Fibroblast of skin of scalp (primary cell): ENCODE measurements around the gene FNDC3B.
"Not testable (repeated sequence)": the region's sequence is repeated elsewhere in the genome, so short reads cannot be mapped to it uniquely, and the experiment has no call there.

Experiments used
- DNase-seq: peaks from one replicate; pipeline ENCODE4 v3.0.0-alpha.2; 2013

FNDC3B gene

DNA sequence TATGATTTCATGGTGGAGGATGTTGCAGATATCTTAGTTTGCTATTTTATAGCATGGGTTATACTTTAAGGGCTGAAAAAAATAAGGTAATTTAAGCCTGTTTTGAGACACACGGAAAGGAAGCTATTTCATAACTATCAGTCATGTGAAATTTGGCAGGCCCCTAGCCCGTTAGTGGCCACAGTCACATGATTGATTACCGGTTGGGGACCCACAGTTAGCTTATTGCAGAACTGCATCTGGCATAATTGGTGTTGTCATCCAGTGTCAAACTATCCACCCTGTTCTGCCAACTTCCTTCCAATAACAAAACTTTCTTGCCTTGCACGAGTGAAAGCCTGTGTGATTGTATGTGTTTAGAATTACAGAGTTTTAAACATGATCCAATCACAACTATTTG, 35.2 kb downstream of the FNDC3B start:
- no peak for DNase-seq

- DNase-seq, result no peak
These were observed 36.8 kb downstream of the FNDC3B start for GRCh38 chr3:172076212-172076611.

- no peak for DNase-seq
These were observed 37.9 kb downstream of the FNDC3B start for GRCh38 chr3:172077197-172077757.

DNA sequence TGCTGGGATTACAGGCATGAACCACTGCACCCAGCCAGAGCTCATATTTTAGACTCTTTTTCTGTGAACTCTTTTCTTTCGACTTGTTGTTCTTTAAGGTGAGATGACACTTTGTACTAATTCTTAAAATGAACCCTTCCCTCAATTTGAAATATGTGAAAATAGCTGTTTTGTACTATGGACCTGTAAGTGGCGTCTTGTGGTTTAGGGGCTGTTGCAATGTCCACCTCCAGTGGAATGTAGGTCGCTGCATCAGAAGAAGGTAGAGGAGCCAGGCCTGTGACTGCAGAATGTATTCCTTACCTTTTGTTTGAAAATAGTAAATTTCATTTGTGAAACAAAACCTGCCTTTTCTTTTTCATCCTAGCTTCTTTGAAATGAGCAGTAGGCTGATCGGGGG, 38.9 kb downstream of the FNDC3B start:
- DNase-seq, result no peak

- no peak for DNase-seq
These were observed 39.3 kb downstream of the FNDC3B start for GRCh38 chr3:172078721-172079120.

DNA sequence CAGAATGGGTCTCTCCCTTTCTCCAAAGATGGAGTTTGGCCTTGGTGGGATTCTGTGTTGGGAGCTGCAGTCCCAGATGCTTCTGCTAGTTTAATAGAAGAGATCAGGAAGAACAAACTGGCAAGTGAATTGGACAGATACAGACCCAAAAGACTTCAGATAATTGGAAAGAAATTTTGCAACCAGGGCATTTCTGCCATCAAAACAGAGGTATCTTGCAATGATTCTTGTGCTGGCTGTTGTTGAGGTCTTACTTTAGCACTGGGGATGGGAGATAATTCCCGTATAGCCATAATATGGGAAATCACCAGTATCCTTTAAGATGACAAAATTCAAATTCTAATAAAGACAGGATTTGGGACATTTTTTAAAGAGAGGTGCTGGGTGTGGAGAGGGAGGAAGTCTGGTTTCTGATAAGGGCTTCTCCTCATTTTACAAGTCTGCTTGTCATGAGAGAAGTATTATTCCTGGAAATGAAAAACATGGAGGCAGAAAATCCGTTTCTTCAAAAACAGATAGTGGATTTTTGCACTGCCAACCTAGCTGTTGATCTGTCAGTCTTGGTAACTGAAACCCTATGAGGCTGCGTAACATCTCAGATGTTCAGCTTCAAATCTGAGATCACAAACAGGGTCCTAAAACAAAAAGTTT, 40.1 kb downstream of the FNDC3B start:
- no peak for DNase-seq

GRCh38 chr3:172080503-172080902, 41.1 kb downstream of the FNDC3B start:
- no peak for DNase-seq

DNA sequence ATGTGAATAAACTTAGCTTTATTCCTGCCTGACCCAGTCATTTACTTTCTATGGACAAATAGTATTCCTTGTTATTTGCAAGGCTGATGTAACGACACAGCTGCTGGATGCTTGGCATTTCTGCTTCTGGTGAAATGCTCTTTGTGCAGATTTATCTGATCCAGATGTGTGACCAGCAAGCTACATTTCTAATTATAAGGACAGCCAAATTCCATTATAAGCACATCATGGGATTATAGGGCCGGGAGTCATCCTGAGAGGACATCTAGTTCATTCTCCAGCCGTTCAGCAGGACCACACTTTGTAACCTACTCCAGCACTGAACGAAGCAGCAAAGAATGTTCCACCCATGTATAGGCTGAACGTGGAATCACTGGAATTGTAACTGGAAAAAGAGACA, 42.9 kb downstream of the FNDC3B start:
- peak; percentile 99 for DNase-seq

GRCh38 chr3:172082820-172083513, 43.6 kb downstream of the FNDC3B start:
- no peak for DNase-seq

DNA sequence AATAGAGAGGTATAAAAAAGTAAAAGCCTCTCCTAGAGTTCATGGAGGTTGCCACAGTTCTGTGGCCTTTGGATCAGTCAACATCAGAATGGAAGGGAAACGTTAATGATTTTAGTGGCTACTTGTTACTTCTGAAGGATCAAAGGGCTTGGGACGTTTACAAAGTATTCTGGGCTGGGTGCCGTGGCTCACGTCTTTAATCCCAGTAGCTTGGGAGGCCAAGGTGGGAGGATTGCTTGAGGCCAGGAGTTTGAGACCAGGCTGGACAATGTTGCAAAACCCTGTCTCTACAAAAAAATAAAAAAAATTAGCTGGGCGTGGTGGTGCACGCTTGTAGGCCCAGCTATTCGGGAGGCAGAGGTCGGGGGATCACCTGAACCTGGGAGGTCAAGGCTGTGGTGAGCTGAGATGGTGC, 44.6 kb downstream of the FNDC3B start:
- no peak for DNase-seq

- peak; percentile 60 for DNase-seq
These were observed 45.6 kb downstream of the FNDC3B start for GRCh38 chr3:172084871-172085556.

DNA sequence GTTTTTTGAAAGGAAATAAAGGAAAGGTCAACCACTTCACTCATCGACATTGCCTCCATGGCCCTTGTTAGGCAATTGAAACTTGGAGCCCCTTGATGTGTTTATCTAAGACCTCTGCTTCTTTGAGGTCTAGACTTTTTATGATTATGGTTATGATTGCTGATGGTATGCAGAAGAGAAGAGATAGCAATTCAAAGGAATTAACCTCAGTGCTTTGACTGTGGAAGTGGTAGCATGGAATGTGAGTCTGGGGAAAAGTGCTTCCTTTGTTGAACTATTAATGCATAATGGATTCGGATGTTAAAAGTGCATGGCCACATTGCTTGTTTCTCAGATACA, 46.1 kb downstream of the FNDC3B start:
- DNase-seq, result no peak

GRCh38 chr3:172086071-172086470, 46.7 kb downstream of the FNDC3B start:
- DNase-seq, result no peak

- DNase-seq, result no peak
These were observed 47.8 kb downstream of the FNDC3B start for GRCh38 chr3:172087198-172087597.

DNA sequence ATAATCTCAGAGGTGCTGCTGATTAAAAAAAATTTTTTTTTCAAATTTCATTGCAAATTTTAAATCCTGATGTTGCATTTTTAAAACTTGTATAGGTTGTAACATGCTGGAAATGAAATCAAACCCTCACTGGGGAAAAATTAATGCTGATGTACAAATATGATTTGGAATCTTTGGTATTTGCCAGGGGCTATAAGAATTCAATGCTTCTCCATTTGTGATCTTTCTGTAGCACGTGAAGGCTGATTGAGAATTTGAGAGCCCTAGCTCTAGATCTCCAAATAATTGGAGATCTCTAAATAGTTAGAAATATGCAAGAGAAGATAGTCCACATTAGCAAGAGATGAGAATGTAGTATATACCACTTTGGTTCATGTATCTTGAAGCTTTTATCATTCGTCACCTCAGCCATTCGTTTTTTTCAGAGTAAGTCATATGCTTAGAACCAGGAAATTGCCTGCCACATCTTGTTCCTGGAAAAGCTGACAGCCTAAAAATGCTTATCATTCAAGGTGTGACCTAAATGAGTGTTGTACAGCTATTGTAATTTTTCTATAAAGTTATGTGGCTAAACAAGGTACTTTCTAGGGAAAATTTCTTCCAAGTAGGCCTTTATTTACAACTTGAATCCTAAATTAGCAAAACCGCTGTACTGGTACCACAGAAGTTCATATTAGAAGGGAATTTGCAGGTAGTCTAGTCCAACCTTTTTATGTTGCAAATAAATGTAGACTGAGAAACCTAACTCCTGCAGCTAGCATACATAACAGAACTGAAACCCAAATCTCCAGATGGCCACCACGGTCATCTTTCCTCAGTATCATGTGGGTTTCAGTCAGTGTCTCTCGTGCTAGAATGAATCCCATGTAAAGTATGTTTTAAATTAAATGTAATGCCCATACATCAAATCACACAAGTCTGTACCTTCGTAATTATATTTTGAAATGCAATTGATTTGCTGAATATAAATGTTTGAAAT, 48.5 kb downstream of the FNDC3B start:
- DNase-seq, result no peak

DNA sequence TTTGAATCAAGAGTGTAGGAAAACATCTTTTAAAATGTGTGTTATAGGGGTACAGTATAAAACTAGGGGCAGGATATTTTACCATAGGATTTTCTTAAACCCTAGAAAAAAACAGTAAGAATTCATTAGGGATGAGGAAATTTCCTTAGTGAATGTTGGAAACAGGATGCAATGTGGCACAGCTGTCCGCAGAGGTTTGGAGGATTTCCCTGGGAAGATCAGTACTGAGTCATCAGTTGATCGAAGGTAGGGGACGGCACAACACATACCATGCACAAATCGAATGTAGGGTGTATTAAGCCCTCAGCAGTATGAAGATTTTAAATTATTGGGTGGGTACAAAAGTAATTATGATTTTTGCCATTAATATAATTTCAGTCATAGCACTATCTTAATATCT, 49.9 kb downstream of the FNDC3B start:
- DNase-seq, result no peak

GRCh38 chr3:172090035-172090434, 50.7 kb downstream of the FNDC3B start:
- no peak for DNase-seq

GRCh38 chr3:172092658-172093057, 53.3 kb downstream of the FNDC3B start:
- DNase-seq, result no peak

DNA sequence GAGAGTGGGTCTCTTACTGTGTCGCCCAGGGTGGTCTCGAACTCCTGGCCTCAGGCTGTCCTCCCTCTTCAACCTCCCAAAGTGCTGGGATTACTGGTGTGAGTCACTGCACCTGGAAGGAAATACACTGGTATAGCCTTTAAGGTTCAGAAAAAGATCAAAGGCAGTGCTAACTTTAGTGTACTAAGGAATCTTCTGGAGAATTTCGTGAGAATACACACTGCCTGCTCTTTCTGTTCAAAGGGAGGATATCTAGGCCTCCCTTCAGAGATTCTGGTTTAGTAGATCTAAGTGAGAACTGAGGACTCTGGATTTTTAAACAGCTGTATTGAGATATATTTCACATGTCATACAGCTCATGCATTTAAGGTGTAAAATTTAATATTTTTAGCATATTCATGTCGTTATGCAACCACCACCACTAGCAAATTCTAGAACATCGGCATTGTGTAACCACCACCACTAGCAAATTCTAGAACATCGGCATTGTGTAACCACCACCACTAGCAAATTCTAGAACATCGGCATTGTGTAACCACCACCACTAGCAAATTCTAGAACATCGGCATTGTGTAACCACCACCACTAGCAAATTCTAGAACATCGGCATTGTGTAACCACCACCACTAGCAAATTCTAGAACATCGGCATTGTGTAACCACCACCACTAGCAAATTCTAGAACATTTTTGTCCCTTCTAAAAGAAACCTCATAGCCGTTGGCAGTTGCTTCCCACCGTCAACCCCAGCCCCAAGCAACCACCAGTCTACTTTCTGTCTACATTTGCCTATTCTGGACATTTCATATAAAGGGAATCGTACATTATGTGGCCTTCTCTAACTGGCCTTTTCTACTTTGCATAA, 54.4 kb downstream of the FNDC3B start:
- not testable (repeated sequence) for DNase-seq

DNA sequence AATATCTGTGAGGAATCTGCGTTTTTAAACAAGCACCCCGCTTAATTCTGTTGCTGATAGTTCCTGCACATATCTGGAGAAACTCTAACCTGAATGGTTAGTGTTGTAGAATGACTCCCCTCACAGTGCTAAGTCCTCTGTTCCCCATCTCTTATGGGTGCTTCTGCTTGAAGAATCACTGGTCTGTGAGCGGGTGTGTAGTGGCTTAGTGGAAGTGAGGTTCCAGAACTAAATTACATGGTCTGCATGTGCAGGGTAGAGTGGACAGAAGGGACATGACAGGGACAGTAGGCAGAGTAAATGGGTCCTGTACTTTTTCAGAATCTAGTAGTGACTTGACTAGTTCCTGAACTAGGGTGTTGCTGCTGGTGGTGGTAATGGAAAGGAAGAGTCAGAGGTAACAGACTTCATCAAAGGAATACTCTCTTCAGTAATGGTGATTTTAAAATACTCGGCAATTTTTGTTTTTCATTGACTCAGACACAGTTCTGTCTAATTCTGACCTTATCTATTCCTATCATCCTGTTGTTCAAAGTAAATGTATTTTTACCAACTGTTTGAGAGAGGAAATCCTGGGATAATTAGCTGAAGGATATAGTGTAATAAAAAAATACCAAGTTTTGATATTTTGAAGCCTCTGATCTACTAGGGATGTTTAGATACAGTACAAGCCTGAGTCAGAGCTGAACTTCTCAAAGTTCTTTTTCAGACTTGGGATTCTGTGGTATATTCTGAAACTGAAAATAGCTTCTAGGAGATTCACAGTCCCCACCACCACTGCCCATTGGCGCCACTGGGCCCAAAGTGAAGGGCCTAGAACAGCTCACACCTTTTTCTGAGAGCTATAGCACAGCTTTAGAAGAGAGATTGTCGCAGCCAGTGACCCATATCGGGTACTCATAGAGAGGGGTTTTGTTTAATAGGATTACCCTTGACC, 55.5 kb downstream of the FNDC3B start:
- peak; percentile 34 for DNase-seq
